OCI-LY3 (cell line): ENCODE results near the gene HELZ2.

Experiments
- EZH2phosphoT487 ChIP-seq: fragments of 200-600 bp; shearing (Covaris generic); IDR thresholded peaks from 2 replicates; pipeline ENCODE4 v1.6.1; 2018; ENCODE audit warnings: antibody characterized with exemption, mixed run types, low read depth
- TF ChIP-seq, protein P1 (sequence below): fragments of 200-600, 300-600 bp; sonication (generic); IDR thresholded peaks from 2 replicates; pipeline ENCODE4 v1.5.1; 2014; ENCODE audit warnings: antibody characterized with exemption, low read length, low read depth

GRCh38 chr20:63542031-63542559, 31.9 kb downstream of the HELZ2 start:
- TF ChIP-seq EZH2phosphoT487 = no peak
- TF ChIP-seq, protein P1, sequence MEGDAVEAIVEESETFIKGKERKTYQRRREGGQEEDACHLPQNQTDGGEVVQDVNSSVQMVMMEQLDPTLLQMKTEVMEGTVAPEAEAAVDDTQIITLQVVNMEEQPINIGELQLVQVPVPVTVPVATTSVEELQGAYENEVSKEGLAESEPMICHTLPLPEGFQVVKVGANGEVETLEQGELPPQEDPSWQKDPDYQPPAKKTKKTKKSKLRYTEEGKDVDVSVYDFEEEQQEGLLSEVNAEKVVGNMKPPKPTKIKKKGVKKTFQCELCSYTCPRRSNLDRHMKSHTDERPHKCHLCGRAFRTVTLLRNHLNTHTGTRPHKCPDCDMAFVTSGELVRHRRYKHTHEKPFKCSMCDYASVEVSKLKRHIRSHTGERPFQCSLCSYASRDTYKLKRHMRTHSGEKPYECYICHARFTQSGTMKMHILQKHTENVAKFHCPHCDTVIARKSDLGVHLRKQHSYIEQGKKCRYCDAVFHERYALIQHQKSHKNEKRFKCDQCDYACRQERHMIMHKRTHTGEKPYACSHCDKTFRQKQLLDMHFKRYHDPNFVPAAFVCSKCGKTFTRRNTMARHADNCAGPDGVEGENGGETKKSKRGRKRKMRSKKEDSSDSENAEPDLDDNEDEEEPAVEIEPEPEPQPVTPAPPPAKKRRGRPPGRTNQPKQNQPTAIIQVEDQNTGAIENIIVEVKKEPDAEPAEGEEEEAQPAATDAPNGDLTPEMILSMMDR = no peak
